PFSK-1 (cell line): Measurements from ENCODE around the gene RETREG1.

ENCODE experiments used
- POLR2AphosphoS5 ChIP-seq: IDR thresholded peaks from 2 replicates; pipeline ENCODE4 v1.6.1; 2012; ENCODE audit warnings: low read depth, mild to moderate bottlenecking, control low read depth, low read length, moderate library complexity
- TAF1 ChIP-seq: IDR thresholded peaks from 2 replicates; pipeline ENCODE4 v1.6.1; 2012; ENCODE audit warnings: low read length, control low read depth, borderline replicate concordance; ENCODE audit not compliant: insufficient read depth
- TF ChIP-seq, protein P1 (sequence below), 2 experiments: IDR thresholded peaks; 2 replicates each; pipeline versions ENCODE4 v1.6.1 to v1.8.0; 2011 to 2012; ENCODE audit warnings: low read depth in 2 of 2, low read length in 2 of 2, control low read depth in 1 of 2, inconsistent platforms in 1 of 2, mild to moderate bottlenecking in 1 of 2, moderate library complexity in 1 of 2; ENCODE audit not compliant: insufficient read depth in 1 of 2

DNA sequence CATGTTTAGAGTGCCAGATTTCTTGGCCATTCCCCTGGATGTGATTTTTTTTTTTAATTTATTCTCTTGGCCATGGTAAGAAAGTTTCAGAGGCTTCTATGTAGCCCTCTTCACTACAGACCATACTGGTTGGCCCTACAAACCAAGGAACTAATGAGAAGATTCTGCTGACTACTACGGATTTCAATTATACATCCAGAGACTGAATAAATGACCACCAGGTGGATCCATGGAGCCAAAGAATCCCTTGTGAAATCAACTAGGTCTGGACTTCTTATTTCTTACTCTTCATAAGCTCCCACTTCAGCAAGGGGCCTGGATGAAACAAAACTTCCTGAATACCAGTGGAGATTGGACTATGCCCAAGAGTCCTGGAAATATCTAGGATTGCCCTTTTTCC lies 178.8 kb downstream of the RETREG1 start:
- TF ChIP-seq TAF1 = no peak
- TF ChIP-seq POLR2AphosphoS5 = no peak
- TF ChIP-seq, protein P1, sequence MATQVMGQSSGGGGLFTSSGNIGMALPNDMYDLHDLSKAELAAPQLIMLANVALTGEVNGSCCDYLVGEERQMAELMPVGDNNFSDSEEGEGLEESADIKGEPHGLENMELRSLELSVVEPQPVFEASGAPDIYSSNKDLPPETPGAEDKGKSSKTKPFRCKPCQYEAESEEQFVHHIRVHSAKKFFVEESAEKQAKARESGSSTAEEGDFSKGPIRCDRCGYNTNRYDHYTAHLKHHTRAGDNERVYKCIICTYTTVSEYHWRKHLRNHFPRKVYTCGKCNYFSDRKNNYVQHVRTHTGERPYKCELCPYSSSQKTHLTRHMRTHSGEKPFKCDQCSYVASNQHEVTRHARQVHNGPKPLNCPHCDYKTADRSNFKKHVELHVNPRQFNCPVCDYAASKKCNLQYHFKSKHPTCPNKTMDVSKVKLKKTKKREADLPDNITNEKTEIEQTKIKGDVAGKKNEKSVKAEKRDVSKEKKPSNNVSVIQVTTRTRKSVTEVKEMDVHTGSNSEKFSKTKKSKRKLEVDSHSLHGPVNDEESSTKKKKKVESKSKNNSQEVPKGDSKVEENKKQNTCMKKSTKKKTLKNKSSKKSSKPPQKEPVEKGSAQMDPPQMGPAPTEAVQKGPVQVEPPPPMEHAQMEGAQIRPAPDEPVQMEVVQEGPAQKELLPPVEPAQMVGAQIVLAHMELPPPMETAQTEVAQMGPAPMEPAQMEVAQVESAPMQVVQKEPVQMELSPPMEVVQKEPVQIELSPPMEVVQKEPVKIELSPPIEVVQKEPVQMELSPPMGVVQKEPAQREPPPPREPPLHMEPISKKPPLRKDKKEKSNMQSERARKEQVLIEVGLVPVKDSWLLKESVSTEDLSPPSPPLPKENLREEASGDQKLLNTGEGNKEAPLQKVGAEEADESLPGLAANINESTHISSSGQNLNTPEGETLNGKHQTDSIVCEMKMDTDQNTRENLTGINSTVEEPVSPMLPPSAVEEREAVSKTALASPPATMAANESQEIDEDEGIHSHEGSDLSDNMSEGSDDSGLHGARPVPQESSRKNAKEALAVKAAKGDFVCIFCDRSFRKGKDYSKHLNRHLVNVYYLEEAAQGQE (IDR thresholded peaks at IDR 0.05; ENCODE audit: insufficient read depth in 1 of 2, low read depth in 2 of 2, low read length in 2 of 2) = no peak
